Esophagus squamous epithelium (tissue), 4 donors: Measurements from ENCODE around the gene RIN3.

Experiments used
- CTCF ChIP-seq, 6 experiments: fragments of 450-650 bp in 4 of 6; fragments of 200-600 bp in 2 of 6; sonication (generic) in 2 of 6; IDR thresholded peaks; one replicate each; pipeline ENCODE4 v1.5.1; 2016 to 2019; ENCODE audit warnings: antibody characterized with exemption in 6 of 6, mild to moderate bottlenecking in 4 of 6, moderate library complexity in 4 of 6
- POLR2A ChIP-seq, 4 donors: fragments of 450-650 bp; IDR thresholded peaks; one replicate each; pipeline ENCODE4 v1.6.1; 2017; ENCODE audit warnings: antibody characterized with exemption in 4 of 4, mild to moderate bottlenecking in 4 of 4, moderate library complexity in 3 of 4

- TF ChIP-seq CTCF (IDR thresholded peaks at IDR 0.05) (no peak), POLR2A (IDR thresholded peaks at IDR 0.05) (no peak)
Measured at GRCh38 chr14:92659765-92660561, 146.4 kb downstream of the RIN3 start.
